Hematopoietic multipotent progenitor cell treated with erythropoietin and hydrocortisone succinate and interleukin-3 and kit ligand, for 6 days (in vitro differentiated cells): ENCODE results near the gene MYEF2.

Source experiments
- DNase-seq: peaks from one replicate; pipeline ENCODE4 v3.0.0-alpha.2; 2015

MYEF2 gene, protein sequence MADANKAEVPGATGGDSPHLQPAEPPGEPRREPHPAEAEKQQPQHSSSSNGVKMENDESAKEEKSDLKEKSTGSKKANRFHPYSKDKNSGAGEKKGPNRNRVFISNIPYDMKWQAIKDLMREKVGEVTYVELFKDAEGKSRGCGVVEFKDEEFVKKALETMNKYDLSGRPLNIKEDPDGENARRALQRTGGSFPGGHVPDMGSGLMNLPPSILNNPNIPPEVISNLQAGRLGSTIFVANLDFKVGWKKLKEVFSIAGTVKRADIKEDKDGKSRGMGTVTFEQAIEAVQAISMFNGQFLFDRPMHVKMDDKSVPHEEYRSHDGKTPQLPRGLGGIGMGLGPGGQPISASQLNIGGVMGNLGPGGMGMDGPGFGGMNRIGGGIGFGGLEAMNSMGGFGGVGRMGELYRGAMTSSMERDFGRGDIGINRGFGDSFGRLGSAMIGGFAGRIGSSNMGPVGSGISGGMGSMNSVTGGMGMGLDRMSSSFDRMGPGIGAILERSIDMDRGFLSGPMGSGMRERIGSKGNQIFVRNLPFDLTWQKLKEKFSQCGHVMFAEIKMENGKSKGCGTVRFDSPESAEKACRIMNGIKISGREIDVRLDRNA

DNA sequence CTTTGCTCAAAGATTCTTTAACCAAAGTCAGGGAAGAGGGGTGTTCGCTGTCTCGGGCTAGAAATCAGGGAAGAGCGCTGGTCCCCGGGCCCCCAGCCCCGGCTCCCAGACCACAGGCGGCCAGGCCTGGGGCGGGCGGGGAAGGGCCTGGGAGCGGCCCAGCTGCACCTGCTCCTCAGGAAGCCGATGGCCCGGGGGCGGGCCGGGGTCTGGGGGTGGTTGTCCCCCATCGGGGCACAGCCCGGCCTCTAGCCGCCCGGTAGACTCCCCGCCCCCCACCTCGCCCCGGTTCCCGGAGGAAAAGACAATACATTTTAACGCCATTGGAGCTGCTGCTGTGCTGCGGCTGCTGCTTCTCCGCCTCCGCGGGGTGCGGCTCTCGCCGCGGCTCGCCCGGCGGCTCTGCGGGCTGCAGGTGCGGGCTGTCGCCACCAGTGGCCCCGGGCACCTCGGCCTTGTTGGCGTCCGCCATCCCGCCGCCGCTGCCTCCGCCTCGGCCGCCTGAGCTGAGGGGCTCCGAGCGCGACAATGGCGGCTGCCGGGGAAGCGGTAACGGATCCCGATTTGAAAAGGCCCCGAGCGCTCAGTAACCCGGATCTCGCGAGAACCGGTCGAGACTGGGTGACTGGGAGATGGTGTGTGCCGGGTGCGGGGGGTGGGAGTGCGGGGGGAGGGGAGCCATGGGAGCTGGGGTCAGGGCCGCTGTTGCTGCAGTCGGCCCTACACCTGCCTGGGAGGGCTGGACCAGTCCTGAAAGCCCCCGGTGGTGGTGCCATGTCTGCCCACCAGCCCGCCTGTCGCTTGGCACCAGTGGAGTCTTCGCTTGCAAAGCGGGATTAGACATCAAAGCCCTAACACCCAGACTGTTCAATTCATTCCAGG is at the start of gene MYEF2:
MYEF2 (minus strand) TSS at position 530 of the 882 bp plus-strand sequence; CDS start at position 472, 58 bp downstream.
- DNase-seq, result peak; percentile 77

DNA sequence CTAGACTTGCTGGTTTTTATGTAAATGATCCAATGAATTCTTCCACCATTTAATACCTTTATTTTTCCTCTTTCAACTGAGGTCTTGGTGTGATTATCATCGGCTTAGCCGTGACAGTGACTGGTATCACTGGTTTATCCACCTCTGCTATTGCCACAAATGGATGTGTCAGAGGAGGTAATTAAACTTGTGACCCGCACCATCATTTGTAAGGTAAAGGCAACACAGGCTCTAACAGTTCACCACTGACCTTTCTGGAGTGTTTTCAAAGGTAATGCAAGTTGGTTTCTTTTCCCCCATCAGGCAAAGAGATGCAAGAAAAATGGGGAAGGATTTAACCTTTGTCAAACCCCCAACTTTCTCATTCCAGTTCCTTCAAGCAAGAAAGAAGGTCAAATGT is 47.7 kb upstream of the MYEF2 start:
- no peak for DNase-seq

DNA sequence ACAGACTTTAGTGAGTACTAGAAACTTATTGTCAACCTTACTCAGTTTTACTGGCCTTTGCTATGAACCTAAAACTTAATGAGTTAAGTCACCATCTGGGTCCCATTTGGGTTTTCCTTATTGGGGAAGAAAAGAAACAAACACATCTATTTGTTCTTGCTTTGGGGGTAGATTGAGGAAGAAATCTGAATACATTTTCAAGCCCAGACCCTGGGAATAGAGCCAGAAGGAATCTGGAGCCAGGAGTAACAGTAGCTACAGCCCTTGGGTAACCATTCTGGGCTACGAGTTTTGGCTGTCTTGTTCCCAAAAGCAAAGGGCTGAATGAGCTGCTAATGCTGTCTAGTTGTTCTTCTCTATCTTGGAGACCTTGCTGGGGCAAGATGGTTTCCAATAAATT is 44.5 kb upstream of the MYEF2 start:
- DNase-seq, result no peak

DNA sequence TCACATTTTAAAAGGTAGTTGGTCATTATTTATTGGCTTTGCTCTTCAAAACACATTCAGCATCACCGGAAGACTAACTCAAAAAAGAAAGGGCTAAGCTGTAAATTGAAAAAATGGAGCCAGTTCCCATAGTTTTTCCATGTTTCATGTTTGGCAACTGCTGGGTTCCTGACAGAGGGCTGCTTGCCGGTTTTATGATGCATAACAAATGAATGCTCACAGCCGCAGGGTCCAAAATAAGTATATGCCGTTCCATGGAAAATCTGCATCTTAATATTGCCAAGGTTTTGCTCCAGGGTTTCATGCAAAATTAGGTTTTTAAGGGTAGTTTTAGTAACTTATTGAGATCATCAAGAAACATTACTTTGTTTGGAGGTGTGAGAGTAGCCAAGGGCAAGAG is 43.8 kb upstream of the MYEF2 start:
- DNase-seq, result no peak

DNA sequence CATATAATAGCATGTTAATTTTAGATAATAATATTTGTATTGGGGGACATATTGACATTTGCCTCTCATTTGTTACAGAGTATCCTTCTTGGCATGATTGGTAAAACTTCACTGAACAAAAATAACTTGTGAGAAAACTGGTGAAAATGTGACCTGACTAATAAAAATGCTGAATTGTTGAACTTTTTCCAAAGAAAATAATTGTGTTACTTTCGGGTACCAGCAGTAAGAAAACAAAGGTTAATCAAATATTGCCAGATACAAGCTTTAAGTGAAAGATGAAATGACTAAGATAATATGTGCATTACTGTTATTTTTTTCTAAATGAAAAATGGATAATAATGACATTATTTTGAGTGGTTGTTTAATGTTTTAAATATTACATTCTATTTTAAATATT is 43.2 kb upstream of the MYEF2 start:
- DNase-seq, result no peak

DNA sequence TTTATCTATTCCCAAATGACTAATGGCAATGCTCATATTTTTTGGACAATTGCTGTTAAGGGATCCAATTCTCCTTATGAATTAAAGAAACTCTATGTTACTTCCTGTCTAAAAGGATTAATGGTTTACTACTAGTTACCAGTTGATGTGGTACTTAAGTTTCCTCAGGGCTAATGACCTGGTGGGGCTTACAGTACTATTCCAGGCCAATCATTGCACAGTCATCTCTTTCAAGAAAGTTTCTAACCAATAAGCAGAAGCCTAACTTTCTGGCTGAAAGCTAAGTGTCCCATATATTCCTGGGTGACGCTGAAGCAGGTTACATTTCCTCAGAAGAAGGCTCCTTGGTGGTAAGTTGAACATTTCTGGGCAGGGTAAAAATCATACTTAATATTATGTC is 27.9 kb upstream of the MYEF2 start, which contains the start of gene SLC12A1:
SLC12A1 (plus strand) TSS at position 322 of the 400 bp plus-strand sequence. CDS start 1,418 bp downstream, outside the sequence.
- no peak for DNase-seq

DNA sequence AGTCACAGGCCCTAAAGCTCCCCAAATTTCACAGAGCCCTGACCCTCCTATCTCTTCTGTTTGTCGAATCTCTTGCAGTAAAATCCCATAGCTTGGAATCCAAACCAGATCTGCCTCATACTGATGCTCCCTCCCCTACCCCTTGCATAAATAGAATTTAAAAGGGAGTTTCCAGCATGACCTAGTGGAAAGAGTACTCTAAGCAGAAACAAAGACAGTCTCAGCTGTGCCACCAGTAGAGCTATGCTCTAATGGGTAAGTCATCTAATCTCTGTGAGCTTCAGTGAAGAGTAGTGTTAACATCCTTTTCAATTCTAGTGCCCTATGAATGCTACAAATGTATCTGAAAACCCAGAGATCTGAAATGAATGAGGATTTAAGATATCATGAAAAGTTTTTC is 24.0 kb upstream of the MYEF2 start:
- no peak for DNase-seq

DNA sequence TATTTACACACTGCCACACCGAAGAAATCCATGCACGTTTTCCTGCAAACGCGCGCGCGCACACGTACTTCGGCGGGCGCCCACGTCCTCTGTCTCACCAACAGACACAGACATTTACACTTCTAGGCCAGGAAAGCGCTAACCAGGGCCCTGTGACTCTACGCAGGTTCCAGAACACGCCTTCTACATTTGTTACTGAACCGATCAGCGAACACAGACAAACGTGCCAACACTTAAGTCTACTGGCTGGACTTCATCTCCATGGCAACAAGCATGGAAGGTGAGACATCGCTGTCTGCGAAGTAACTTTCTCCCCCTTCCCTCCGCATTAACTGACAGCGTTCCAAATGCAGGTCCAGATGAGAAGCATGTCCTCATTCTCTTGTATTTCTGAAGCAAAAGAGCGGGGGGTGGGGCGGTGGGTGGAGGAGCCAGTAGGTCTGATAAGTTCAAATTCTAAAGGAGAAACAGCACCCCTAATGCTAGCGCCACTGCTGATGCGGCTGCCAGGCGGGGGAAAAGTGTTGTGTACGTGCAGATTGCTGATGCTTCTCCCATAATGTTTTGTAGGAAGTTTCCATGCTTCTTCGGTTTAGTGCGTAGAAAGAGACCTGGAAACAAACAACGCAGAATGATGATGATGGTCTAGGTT is 13.6 kb upstream of the MYEF2 start, which contains the start of gene CTXN2:
CTXN2 (plus strand) TSS at position 92 of the 652 bp plus-strand sequence. CDS start 9,636 bp downstream, outside the sequence.
- DNase-seq, result peak; percentile 1

DNA sequence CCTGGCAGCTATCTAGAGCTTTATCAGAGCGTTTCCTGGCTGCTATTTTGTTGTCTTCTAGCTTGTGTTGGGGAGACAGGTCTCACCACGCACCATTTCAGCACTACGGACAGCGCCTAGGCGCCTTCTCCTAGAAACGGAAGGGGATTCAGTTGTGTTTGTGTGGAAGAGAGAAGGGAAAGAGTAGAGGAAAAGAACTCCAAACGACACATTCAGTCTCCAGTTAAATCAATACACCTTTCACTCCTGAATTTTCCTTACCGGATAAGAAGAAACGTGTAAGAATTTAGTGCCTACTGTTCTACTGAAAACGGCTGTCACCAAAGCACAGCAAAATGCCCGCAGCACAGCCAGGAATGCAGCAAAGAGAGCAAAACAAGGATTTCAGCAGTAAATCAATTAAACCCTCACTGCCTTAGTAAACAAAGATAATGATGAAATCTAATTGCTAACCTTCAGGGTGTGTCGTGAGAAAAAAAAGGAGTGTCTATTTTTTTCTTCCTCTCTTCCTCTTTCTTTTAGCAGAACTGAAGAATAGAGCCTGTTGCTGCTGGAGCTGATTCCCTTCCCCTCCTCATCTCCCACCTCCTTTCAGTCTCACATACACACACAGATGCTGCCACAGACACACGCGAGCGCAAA is 13.0 kb upstream of the MYEF2 start:
- peak; percentile 82 for DNase-seq

DNA sequence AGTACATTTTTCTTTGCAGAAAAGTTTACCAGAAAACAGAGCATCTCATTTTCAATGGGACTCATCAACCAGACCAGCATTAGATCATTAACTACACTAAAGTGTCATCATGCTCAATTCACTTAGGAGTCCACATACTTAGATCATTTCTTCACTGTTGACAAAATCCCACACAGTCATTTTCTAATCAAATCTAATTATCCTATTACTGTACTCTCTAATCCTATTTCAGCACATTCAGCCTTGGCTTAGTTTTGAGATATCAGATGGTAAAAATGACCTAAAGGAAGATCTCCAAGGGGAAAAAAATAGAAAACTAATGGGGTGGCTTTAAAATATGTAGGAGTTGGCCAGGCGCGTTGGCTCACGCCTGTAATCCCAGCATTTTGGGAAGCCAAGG is 8.2 kb upstream of the MYEF2 start:
- DNase-seq, result no peak

DNA sequence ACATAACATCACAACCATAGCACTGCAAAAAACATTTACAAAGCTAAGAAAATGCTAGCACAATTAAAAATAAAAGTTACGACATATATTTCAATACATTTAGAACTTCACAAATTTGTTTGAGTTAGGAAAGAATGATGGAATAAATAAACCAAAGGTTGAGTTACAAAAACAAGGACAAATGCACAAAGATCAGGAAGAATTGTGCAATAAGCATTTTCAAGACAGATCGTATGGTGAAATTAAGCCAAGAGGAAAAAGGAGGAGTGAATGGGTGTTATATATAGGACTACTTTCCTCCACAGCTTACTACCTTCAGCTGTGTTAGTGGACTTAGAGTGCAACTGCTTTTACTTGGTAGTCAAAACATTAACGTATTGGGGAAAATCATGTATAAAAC is 7.4 kb upstream of the MYEF2 start:
- DNase-seq, result no peak

DNA sequence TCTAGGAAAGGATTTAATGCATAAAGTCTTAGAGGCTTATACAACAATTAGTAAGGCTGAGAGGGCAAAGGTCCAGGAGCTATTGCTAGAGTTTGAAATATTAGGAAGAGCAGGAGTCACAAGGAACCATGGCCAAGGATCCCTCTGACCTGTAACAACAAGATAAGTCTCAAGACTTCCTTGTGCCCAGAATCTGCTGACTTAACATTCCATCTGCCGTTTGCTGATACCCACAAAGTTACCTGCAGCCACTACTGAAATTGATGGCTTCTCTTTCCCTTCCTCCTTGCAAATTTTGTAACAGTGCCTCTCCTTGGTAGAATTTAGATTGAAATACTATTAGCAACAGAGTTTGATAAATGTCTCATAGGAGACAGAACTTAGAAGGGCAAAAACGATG is 4.7 kb upstream of the MYEF2 start:
- DNase-seq, result no peak

DNA sequence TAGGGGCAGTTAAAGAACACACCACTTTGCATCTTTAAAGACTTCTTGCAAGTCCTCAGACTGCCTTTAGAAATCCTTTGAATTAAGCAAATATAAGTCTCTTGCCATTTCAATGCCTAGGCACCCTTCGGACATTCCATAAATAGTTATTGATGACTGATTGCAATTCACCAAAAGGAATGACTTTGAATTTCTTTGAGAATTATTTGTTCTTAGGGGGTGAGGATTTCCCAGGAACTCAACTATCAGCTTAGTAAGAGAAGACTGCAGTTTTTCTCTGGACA is 495 bp upstream of the MYEF2 start:
- DNase-seq, result no peak

DNA sequence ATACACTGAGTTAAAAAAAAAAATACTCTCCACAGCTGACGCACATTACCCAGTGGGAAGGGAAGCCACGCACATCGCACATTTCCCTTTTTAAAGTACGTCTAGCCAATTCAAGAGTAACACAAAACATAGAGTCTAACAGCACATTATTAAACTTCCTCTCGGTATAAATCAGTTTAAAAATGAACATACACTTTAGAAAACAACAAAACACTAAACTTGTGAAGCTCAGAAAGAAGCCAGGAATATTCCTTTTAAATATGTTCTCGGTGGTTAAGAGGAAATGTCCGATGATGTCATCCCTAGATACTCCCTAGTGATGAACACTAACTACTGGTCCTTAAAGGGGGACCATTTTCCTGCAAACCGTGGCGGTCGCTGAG is 721 bp downstream of the MYEF2 start:
- DNase-seq, result peak; percentile 68

DNA sequence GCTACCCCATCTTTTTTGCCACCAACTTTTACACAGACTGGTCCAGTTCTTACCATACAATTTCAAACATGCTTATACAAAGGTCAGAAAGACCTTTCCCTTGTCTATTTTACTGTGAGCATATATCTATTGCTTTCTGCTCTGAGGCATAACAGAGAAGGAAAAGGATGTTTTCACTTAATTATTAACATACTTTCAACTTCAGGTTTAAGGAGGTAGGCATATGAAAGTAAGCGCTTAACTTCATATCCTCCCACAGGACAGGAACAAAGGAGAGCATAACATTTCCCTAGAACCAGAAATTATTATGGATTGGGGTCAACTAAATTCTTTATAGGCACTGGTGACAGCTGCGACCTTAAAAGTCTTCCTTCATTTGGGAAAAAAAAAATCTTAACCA is 1.1 kb downstream of the MYEF2 start:
- no peak for DNase-seq

DNA sequence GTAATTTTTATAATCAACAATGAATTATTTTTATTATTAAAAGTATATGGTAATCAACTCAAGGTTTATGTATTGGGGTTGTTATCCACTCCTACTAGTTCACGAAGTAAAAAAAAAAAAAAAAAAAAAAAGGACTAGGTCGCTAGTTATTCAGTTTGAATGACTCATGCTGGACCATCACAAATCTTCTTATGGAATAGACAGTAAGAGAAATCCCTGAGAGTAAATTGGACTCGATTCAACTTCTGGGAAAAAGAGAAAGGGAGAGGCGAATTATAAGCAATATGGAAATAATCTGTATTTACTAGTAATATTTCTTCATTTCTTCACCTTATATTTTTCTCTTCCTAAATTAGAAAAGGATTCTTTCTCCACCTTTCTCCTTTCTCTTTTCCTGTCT is 2.0 kb downstream of the MYEF2 start:
- no peak for DNase-seq

DNA sequence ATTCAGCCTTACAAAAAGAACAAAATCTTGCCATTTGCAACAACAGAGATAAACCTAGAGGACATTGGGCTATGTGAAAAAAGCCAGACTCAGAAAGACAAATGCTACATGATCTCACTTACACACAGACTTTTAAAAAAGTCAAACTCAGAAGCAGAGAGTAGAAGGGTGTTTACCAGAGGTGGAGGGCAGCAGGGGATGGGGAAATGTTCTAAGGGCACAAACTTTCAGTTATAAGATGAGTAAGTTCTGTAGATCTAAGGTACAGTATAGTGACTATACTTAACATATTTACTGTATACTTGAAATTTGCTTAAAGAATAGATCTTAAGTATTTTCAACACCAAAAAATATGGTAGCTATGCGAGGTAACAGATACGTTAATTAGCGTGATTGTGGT is 3.0 kb downstream of the MYEF2 start:
- no peak for DNase-seq

DNA sequence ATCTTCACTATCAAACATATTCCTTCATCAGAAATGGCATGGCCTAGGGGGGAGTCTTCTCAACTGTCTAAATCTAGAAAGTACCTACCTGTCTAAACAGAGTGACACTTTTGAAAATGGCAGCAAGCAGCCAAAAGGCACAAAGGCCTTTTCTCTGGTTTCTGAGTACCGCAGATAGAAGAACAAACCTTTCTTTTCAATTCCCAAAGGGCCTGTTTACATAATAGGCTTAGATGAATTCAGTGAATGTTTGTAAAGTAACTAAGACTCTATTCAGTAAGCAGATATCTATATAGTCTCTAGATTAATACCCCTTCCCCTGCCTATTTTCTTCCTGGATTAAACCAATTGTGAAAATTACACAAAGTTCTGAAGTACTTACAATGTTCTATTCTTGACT is 7.1 kb downstream of the MYEF2 start:
- no peak for DNase-seq

DNA sequence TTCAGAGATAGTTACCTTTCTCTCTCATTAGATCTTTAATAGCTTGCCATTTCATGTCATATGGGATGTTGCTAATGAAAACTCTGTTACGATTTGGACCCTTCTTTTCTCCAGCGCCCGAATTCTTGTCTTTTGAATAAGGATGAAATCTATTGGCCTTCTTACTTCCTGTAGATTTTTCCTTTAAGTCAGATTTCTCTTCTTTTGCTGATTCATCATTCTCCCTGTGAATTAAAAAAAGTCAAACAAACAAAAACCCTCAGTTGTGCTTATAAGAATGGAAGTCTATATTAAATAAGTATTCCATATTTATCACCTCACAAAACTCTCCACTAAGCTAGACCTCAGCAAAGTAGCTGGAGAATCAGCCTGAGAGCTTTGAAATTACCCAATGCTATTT is 9.5 kb downstream of the MYEF2 start:
- no peak for DNase-seq

DNA sequence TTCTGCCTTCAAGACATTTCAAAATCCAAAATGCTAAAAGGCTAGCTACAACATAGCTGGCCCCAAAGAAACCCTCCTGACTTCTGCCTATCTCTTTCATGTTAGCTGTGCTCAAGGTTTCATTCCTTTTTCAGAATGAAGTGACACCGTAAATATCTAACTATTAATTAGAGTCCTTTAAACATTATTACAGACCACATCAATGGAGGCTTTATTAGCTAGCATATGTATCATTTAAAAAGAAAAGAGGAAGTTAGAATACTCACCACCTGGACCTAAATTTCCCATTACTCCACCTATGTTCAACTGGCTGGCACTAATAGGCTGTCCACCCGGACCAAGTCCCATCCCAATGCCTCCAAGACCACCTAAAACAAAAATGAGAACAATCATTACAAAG is 24.6 kb downstream of the MYEF2 start:
- no peak for DNase-seq

DNA sequence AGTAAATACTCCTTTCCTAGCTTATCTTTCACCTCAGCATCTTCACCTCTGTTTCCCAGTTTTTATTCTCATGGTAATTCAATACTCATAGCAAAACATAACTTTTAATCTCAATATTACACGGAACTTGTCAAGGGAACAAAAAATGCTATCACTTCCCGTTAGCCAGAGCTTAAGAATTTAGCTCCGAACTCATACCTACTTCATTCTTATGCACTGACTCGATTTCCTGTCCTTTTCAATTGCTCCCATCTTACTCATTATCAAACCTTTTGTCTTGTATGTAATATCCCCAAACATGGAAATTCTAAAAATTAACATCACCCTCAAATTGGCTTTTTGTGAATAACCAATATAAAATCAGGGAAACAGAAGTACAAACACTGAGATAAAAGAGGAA is 28.2 kb downstream of the MYEF2 start:
- no peak for DNase-seq

DNA sequence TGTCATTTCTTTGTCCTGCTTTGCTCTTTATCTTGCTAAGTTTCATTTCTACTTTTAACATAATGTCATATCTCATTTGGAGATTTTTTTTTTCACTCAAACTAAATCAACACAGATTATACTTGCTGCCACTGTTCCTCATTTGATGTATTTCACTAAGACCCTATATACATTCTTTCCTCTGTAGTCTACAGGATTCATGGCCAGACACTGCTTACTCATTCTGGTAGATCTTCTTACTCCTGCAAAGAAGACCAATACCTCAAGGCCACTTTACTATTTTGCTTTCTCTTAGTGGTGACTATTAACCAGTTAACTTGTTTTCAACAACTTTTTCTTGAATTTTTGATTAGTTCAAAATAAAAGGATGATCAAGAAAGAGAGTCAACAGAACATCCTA is 30.7 kb downstream of the MYEF2 start:
- DNase-seq, result no peak

DNA sequence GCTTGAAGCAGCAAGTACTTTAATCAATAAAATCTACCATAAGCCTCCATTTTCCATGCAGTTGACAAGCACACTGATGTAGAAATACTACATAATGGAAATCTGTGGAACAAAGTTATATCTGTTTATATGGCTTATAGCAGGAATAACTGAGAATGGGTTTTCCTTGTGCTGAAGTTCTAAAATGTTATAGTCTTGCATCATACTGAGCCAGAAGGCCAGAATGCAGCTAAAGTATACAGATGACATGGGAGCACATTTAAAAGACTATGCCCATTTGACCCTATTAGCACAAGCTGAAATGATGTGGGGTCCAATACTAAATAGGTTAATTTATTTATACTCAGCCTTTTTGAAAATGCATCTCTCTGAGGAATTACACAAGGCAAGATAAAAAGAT is 32.2 kb downstream of the MYEF2 start:
- DNase-seq, result no peak
